OCI-LY7 (cell line): ENCODE measurements around the gene SPHKAP. TPM values are rescaled to one million over a fixed set of nuclear protein-coding genes. Genes with fewer than 3 reads are reported as not detected.

ENCODE experiments used
- BruUV-seq: library from RNA; stranded (reverse); fragments of 400-500 nt; replicated peaks from 2 replicates; lab custom pipeline; 2021; lab: Mats Ljungman, UMichigan
- CTCF ChIA-PET: fragments of 300-600 bp; sonication (Branson Sonifier 250); formaldehyde crosslinking; loops from one replicate; lab custom pipeline; 2022; ENCODE audit warnings: antibody characterized with exemption; ENCODE audit not compliant: unreplicated experiment; lab: Charles Lee
- POLR2A ChIA-PET: fragments of 300-600 bp; sonication (Branson Sonifier 250); formaldehyde crosslinking; loops from one replicate; lab custom pipeline; 2022; ENCODE audit warnings: antibody characterized with exemption; lab: Charles Lee
- DNase-seq: peaks from one replicate; pipeline ENCODE4 v3.0.0-alpha.2; 2015; ENCODE audit warnings: low spot score
- H2AFZ ChIP-seq: fragments of 200-600 bp; sonication (generic), shearing (Covaris generic); 2 replicates; pipeline ENCODE4 v1.6.1; 2014; ENCODE audit warnings: mild to moderate bottlenecking, antibody characterized with exemption, low read length, moderate library complexity
- H3K27ac ChIP-seq: fragments of 200-600 bp; sonication (generic); 2 replicates; pipeline ENCODE4 v1.5.1; 2014; ENCODE audit warnings: mixed run types, low read depth, mild to moderate bottlenecking, moderate library complexity, low read length, inconsistent platforms; ENCODE audit not compliant: poor library complexity, severe bottlenecking
- H3K36me3 ChIP-seq: fragments of 200-600 bp; sonication (generic); 2 replicates; pipeline ENCODE4 v1.6.1; 2014; ENCODE audit warnings: mild to moderate bottlenecking, antibody characterized with exemption, low read length, moderate library complexity, mixed read lengths; ENCODE audit not compliant: insufficient read depth
- H3K4me1 ChIP-seq: fragments of 200-600 bp; sonication (generic); 2 replicates; pipeline ENCODE4 v1.5.1; 2014; ENCODE audit warnings: mild to moderate bottlenecking, low read length; ENCODE audit not compliant: insufficient read depth, poor library complexity, severe bottlenecking
- H3K4me2 ChIP-seq: fragments of 200-600 bp; sonication (generic); 2 replicates; pipeline ENCODE4 v1.6.1; 2014; ENCODE audit warnings: mild to moderate bottlenecking, low read length
- H3K4me3 ChIP-seq: fragments of 200-600 bp; sonication (generic); 2 replicates; pipeline ENCODE4 v1.5.1; 2014; ENCODE audit warnings: mild to moderate bottlenecking, low read depth, low read length; ENCODE audit not compliant: poor library complexity, severe bottlenecking
- H3K79me2 ChIP-seq: fragments of 200-600 bp; sonication (generic); 2 replicates; pipeline ENCODE4 v1.6.1; 2016; ENCODE audit warnings: low read depth, mild to moderate bottlenecking, low read length, moderate library complexity, mixed read lengths; ENCODE audit not compliant: insufficient read depth
- H3K9me2 ChIP-seq: fragments of 200-600 bp; sonication (generic); 2 replicates; pipeline ENCODE4 v1.6.1; 2016; ENCODE audit warnings: mild to moderate bottlenecking, low read length, mixed read lengths; ENCODE audit not compliant: insufficient read depth
- H3K9me3 ChIP-seq: fragments of 200-600 bp; sonication (generic); 2 replicates; pipeline ENCODE4 v1.6.1; 2014; ENCODE audit warnings: mild to moderate bottlenecking, mixed run types, low read length, mixed read lengths
- H4K20me1 ChIP-seq: fragments of 200-600 bp; sonication (generic); 2 replicates; pipeline ENCODE4 v1.6.1; 2014; ENCODE audit warnings: mild to moderate bottlenecking, antibody characterized with exemption, low read length, moderate library complexity, mixed read lengths; ENCODE audit not compliant: insufficient read depth
- EZH2phosphoT487 ChIP-seq: fragments of 200-600 bp; sonication (generic); IDR thresholded peaks from 2 replicates; pipeline ENCODE4 v1.6.1; 2018; ENCODE audit warnings: low read depth, borderline replicate concordance, mild to moderate bottlenecking, mixed run types, antibody characterized with exemption, low read length, moderate library complexity, mixed read lengths
- intact Hi-C: fragments of 100-400 bp; cut with micrococcal nuclease; formaldehyde crosslinking; loops from one replicate; pipeline ENCODE4 v1.10.0; 2022; ENCODE audit not compliant: unreplicated experiment
- total RNA-seq, 2 experiments: library from RNA; depleted of rRNA in 1 of 2; stranded (reverse); fragments of >200 nt in 1 of 2; shearing (Covaris generic) in 1 of 2; gene quantifications; 2 replicates each; pipeline ENCODE4 v1.2.3, GENCODE V29; 2014 to 2022
- TF ChIP-seq, protein P1 (sequence below): fragments of 200-600 bp; sonication (generic); conservative IDR thresholded peaks from 2 replicates; pipeline ENCODE4 v1.5.1; 2014; ENCODE audit warnings: mild to moderate bottlenecking, antibody characterized with exemption, low read length, moderate library complexity, mixed read lengths

Gene SPHKAP
- total RNA-seq, 2 experiments from 2014 or later = not detected

DNA sequence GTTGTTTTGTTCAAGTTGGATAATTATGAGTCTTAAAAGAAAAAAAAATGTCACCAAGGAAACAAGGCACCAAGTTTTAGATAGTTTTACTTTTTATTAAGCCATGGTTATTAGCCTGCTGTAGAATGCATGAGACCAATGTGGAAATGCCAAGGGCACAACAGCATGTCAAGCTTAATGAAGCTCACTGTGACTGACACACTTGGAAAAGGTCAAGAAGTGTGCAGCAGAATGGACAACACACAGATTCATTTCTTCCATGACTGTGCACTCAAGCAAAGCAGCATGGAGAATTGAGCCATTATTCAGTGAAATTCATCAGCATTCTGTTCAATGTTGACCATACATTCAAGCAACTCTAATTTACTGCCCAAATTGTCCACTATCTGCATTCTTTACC is 23.6 kb downstream of the SPHKAP start:
- Histone ChIP-seq H3K79me2 (no peaks in the 10 kb centered on the region), H3K9me2 (no peaks in the 10 kb centered on the region), H3K9me3 (no peaks in the 10 kb centered on the region), H3K27ac (no peak overlapping the region), H4K20me1 (no peaks in the 10 kb centered on the region), H2AFZ (no peak overlapping the region), H3K36me3 (no peaks in the 10 kb centered on the region), H3K4me3 (no peak overlapping the region), H3K4me1 (no peaks in the 10 kb centered on the region), H3K4me2 (no peak overlapping the region)
- CTCF ChIA-PET = no interaction called here
- no peak for DNase-seq
- TF ChIP-seq EZH2phosphoT487 = no peak
- TF ChIP-seq, protein P1, sequence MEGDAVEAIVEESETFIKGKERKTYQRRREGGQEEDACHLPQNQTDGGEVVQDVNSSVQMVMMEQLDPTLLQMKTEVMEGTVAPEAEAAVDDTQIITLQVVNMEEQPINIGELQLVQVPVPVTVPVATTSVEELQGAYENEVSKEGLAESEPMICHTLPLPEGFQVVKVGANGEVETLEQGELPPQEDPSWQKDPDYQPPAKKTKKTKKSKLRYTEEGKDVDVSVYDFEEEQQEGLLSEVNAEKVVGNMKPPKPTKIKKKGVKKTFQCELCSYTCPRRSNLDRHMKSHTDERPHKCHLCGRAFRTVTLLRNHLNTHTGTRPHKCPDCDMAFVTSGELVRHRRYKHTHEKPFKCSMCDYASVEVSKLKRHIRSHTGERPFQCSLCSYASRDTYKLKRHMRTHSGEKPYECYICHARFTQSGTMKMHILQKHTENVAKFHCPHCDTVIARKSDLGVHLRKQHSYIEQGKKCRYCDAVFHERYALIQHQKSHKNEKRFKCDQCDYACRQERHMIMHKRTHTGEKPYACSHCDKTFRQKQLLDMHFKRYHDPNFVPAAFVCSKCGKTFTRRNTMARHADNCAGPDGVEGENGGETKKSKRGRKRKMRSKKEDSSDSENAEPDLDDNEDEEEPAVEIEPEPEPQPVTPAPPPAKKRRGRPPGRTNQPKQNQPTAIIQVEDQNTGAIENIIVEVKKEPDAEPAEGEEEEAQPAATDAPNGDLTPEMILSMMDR = no peak
- no TSS peak for BruUV-seq
- POLR2A ChIA-PET = interaction anchor here (0.6 kb wide), 1 partner anchor 13 kb away, joined by 3 read pairs; no protein-coding TSS in a partner anchor
- intact Hi-C loops = no loop called here

- Histone ChIP-seq H3K4me2 (no peak overlapping the region), H4K20me1 (no peaks in the 10 kb centered on the region), H3K9me2 (no peaks in the 10 kb centered on the region), H3K27ac (no peak overlapping the region), H3K4me3 (no peak overlapping the region), H3K9me3 (no peaks in the 10 kb centered on the region), H3K79me2 (no peaks in the 10 kb centered on the region), H3K36me3 (no peaks in the 10 kb centered on the region), H3K4me1 (no peaks in the 10 kb centered on the region), H2AFZ (no peak overlapping the region)
- TF ChIP-seq EZH2phosphoT487 = no peak
- TF ChIP-seq, protein P1 = no peak
- ChIA-PET POLR2A (no interaction called here), CTCF (no interaction called here)
- no peak for DNase-seq
- no TSS peak for BruUV-seq
- intact Hi-C loops = no loop called here
Observed at GRCh38 chr2:228144961-228145360, 36.5 kb downstream of the SPHKAP start.

- no peak for TF ChIP-seq EZH2phosphoT487
- TF ChIP-seq, protein P1 = no peak
- Histone ChIP-seq H3K36me3 (no peaks in the 10 kb centered on the region), H3K4me3 (no peak overlapping the region), H4K20me1 (no peaks in the 10 kb centered on the region), H3K79me2 (no peaks in the 10 kb centered on the region), H3K27ac (no peak overlapping the region), H2AFZ (no peak overlapping the region), H3K4me1 (no peaks in the 10 kb centered on the region), H3K4me2 (no peak overlapping the region), H3K9me3 (no peaks in the 10 kb centered on the region), H3K9me2 (no peaks in the 10 kb centered on the region)
- ChIA-PET CTCF (no interaction called here), POLR2A (no interaction called here)
- no TSS peak for BruUV-seq
- no peak for DNase-seq
- intact Hi-C loops = no loop called here
Observed at GRCh38 chr2:228140934-228141528, 40.5 kb downstream of the SPHKAP start.
